ENCODE measurements around the gene SPEM1.

The SPEM1 gene

DNA sequence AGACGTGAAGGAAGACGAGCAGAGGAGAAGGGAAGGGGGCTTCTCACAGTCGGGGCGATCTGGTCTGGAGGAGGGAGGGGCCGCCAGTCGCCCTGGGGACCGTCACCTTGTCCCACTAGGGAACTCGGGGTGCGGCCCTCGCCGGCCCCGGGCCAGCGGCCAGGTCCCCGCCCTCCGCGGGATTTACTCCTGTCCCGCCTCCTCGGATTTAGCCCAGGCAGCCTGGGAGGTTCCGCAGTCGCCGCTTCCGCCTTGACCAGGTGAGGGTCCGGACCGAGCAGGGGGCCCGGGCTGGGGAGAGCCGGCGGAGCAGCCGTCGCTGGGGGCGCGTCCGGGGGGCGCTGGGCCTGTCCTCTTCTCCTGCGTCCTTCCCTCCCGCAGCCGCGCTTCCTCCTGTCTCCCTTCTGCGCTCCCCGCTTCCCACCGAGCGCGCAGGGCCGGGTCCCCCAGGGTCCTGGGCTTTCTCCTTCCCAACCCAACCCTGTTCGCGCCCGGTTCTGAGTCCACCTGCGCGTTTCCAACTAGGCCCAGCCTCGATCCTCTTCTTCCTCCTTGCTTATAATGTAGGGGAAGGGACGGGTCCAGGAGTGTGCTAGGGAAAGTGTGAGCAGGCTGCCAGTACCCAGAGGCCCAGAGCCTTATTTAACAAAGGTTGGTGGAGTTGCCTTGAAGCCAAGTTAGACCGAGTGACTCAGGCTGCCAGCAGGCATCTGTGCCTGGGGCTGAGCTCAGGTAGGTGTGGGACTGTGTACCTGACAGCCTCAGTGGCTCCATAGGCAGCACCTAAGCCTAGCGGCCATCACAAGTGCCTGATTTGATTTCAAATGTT lies 39.1 kb upstream of the SPEM1 start, which contains the start of gene TNK1:
TNK1 (plus strand) TSS at position 235 of the 829 bp plus-strand sequence. CDS start 1,838 bp downstream, outside the sequence.
- TF ChIP-seq, protein P1, sequence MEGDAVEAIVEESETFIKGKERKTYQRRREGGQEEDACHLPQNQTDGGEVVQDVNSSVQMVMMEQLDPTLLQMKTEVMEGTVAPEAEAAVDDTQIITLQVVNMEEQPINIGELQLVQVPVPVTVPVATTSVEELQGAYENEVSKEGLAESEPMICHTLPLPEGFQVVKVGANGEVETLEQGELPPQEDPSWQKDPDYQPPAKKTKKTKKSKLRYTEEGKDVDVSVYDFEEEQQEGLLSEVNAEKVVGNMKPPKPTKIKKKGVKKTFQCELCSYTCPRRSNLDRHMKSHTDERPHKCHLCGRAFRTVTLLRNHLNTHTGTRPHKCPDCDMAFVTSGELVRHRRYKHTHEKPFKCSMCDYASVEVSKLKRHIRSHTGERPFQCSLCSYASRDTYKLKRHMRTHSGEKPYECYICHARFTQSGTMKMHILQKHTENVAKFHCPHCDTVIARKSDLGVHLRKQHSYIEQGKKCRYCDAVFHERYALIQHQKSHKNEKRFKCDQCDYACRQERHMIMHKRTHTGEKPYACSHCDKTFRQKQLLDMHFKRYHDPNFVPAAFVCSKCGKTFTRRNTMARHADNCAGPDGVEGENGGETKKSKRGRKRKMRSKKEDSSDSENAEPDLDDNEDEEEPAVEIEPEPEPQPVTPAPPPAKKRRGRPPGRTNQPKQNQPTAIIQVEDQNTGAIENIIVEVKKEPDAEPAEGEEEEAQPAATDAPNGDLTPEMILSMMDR (conservative IDR thresholded peaks at IDR 0.05; ENCODE audit: low read depth): no peak
- ChIA-PET CTCF (interaction anchor here (0.6 to 0.9 kb wide), 2 partner anchors 25 to 322 kb away, joined by 3 read pairs; no protein-coding TSS in a partner anchor), POLR2A (ENCODE audit: low non-redundant PET) (interaction anchor here (0.6 to 1.7 kb wide), 4 partner anchors 9 to 30 kb away, joined by 3 to 6 read pairs (median 4); partner anchors contain the start of gene TMEM95)
- DNase-seq (ENCODE audit: low spot score): peak; percentile 48
- peak within 1 kb of the TSS; percentile 70 for H3K27ac ChIP-seq

DNA sequence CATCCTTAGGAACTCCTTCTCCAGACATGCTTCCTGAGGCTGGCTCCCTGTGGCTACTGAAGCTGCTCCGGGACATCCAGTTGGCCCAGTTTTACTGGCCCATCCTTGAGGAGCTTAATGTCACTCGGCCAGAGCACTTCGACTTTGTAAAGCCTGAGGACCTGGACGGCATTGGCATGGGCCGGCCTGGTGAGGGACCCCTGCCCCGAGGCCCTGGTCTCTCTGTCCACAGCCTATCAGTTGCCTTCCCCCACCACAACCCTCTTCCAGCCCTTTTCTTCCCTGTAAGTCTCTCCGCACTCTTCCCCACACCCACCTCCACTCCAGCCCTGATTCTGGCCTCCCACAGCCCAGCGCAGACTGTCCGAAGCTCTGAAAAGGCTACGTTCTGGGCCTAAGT lies 37.2 kb upstream of the SPEM1 start:
- CTCF ChIA-PET: no interaction called here
- TF ChIP-seq, protein P1 (conservative IDR thresholded peaks at IDR 0.05; ENCODE audit: low read depth): no peak
- POLR2A ChIA-PET (ENCODE audit: low non-redundant PET): no interaction called here

DNA sequence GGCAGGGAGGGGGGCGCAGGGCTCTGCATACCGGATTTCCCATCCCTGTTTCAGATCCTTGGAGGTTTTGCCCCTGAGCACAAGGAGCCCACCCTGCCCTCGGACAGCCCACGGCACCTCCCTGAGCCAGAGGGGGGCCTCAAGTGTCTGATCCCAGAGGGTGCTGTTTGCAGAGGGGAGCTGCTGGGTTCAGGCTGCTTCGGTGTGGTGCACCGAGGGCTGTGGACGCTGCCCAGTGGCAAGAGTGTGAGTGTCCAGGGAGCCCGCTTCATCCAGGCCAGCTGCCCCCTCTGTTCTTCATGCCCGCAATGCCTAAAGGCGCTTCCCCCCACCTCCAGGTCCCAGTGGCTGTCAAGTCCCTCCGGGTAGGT lies 36.8 kb upstream of the SPEM1 start:
- ChIA-PET POLR2A (ENCODE audit: low non-redundant PET) (no interaction called here), CTCF (no interaction called here)
- DNase-seq (ENCODE audit: low spot score): no peak
- H3K27ac ChIP-seq: peak overlapping the region; percentile 17; the same call in 1 of the 2 replicates
- TF ChIP-seq, protein P1 (conservative IDR thresholded peaks at IDR 0.05; ENCODE audit: low read depth): no peak

More for the DNA sequence above, 37.2 kb upstream of the SPEM1 start:
- DNase-seq (ENCODE audit: low spot score): no peak
- peak overlapping the region; percentile 17 for H3K27ac ChIP-seq

DNA sequence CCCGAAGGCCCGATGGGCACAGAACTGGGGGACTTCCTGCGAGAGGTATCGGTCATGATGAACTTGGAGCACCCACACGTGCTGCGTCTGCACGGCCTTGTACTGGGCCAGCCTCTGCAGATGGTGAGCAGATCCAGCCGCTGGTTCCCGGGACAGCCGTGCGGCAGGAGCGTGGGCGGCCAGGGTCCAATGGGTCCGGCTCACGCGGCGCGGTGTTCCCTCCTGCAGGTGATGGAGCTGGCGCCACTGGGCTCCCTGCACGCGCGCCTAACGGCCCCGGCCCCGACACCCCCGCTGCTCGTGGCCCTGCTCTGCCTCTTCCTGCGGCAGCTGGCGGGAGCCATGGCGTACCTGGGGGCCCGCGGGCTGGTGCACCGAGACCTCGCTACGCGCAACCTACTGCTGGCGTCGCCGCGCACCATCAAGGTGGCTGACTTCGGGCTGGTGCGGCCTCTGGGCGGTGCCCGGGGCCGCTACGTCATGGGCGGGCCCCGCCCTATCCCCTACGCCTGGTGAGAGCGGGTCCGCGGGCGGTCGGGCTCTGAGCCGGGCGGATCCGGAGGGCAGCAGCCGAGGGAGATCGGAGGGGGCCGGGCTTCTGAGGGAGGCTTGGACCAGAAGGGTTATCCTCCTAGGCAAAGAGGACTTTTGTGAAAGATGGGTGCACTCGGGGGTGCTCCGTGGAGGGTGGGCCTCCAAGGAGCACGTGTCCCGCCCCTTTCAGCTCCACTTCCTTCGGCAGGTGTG lies 36.2 kb upstream of the SPEM1 start:
- TF ChIP-seq, protein P1 (conservative IDR thresholded peaks at IDR 0.05; ENCODE audit: low read depth): no peak
- no peak overlapping the region; the same call in 1 of the 2 replicates for H3K27ac ChIP-seq
- ChIA-PET CTCF (no interaction called here), POLR2A (ENCODE audit: low non-redundant PET) (interaction anchor here (0.6 kb wide), 1 partner anchor 7 kb away, joined by 3 read pairs; no protein-coding TSS in a partner anchor)
- DNase-seq (ENCODE audit: low spot score): no peak

GRCh38 chr17:7384489-7385081 lies 35.5 kb upstream of the SPEM1 start:
- no peak for DNase-seq (ENCODE audit: low spot score)
- CTCF ChIA-PET: no interaction called here
- H3K27ac ChIP-seq: peak overlapping the region; percentile 42

More at GRCh38 chr17:7384489-7385081, 35.5 kb upstream of the SPEM1 start:
- TF ChIP-seq, protein P1 (conservative IDR thresholded peaks at IDR 0.05; ENCODE audit: low read depth): no peak
- POLR2A ChIA-PET (ENCODE audit: low non-redundant PET): interaction anchor here (0.6 kb wide), 1 partner anchor 8 kb away, joined by 3 read pairs; no protein-coding TSS in a partner anchor
